ENCODE data around the gene TMEM169. TPM values are rescaled to one million over a fixed set of nuclear protein-coding genes. Genes with fewer than 3 reads are reported as not detected.

The TMEM169 gene
- total and polyA plus RNA-seq, 2 donors (not counting 1 experiment from before 2014, with no cell fraction given) = 0.28 to 0.84 TPM

GRCh38 chr2:216142540-216142939 lies 60.8 kb downstream of the TMEM169 start:
- Mint-ChIP-seq H3K4me1 (no peaks in the 10 kb centered on the region), H3K9me3 (ENCODE audit: insufficient read depth) (no peaks in the 10 kb centered on the region), H3K27me3 (no peaks in the 10 kb centered on the region), H3K27ac (no peak overlapping the region), H3K4me3 (no peak overlapping the region)
- CTCF ChIA-PET = interaction anchor here (1.0 to 1.3 kb wide), 4 partner anchors 30 to 108 kb away, joined by 3 to 4 read pairs (median 3); partner anchors contain the start of gene XRCC5
- Histone ChIP-seq H2AFZ (ENCODE audit: insufficient read depth, low read depth, low read length, poor library complexity, severe bottlenecking) (no peak overlapping the region), H3K27ac (ENCODE audit: low read length in 2 of 2) (no peak overlapping the region), H3K4me2 (replicated peaks; ENCODE audit: low read depth, low read length, poor library complexity, severe bottlenecking) (no peak overlapping the region), H3K4me1 (ENCODE audit: control insufficient read depth in 2 of 2, insufficient read depth in 2 of 2, low read length in 2 of 2) (no peaks in the 10 kb centered on the region), H3K27me3 (replicated peaks in 1 of 4; ENCODE audit: control extremely low read depth in 1 of 4, control insufficient read depth in 3 of 4, insufficient read depth in 4 of 4, low read length in 3 of 4) (no peaks in the 10 kb centered on the region), H3K9me3 (ENCODE audit: control extremely low read depth in 1 of 3, control insufficient read depth in 2 of 3, insufficient read depth in 1 of 3, low read length in 2 of 3) (no peaks in the 10 kb centered on the region), H3K79me2 (ENCODE audit: control insufficient read depth, insufficient read depth, low read length) (peaks cover 32% of the 10 kb centered on the region), H4K20me1 (ENCODE audit: control insufficient read depth, insufficient read depth, low read length, poor library complexity, severe bottlenecking) (peaks cover 11% of the 10 kb centered on the region), H3K4me3 (ENCODE audit: control extremely low read depth in 1 of 5, extremely low read depth in 1 of 5, insufficient read depth in 1 of 5, low read depth in 2 of 5, low read length in 4 of 5) (no peak overlapping the region), H3K9ac (ENCODE audit: low read length) (no peak overlapping the region), H3K36me3 (replicated peaks in 1 of 2; ENCODE audit: control extremely low read depth in 1 of 2, control insufficient read depth in 1 of 2, extremely low read depth in 1 of 2, insufficient read depth in 2 of 2, low read length in 1 of 2) (peaks cover 35 to 88% of the 10 kb centered on the region in 2 experiments)
- ATAC-seq (ENCODE audit: low read depth) = no peak
- intact Hi-C loops (cut with micrococcal nuclease) = no loop called here
- WGBS (ENCODE audit: insufficient coverage) = no CpG with 5 or more reads among the region's 1 CpG
- POLR2A ChIA-PET = no interaction called here
- TF ChIP-seq CTCF (IDR thresholded peaks at IDR 0.05) (no peak), EZH2 (IDR thresholded peaks at IDR 0.05; ENCODE audit: borderline replicate concordance, insufficient read depth, low read depth, low read length, poor library complexity, severe bottlenecking) (no peak)
- DNase-seq = no peak

- H3K4me3 ChIP-seq (ENCODE audit: control extremely low read depth in 1 of 5, extremely low read depth in 1 of 5, insufficient read depth in 1 of 5, low read depth in 2 of 5, low read length in 4 of 5) = no peak overlapping the region
Measured at GRCh38 chr2:216144372-216144771, 62.7 kb downstream of the TMEM169 start.

More at GRCh38 chr2:216144372-216144771, 62.7 kb downstream of the TMEM169 start:
- POLR2A ChIA-PET = no interaction called here
- 100% methylated on average over 1 of the region's 1 CpG for WGBS (ENCODE audit: insufficient coverage)
- no peak overlapping the region for H3K27ac ChIP-seq (ENCODE audit: low read length in 2 of 2)
- Mint-ChIP-seq H3K9me3 (ENCODE audit: insufficient read depth) (no peaks in the 10 kb centered on the region), H3K27me3 (no peaks in the 10 kb centered on the region), H3K4me3 (no peak overlapping the region), H3K27ac (no peak overlapping the region), H3K4me1 (no peaks in the 10 kb centered on the region)
- H2AFZ ChIP-seq (ENCODE audit: insufficient read depth, low read depth, low read length, poor library complexity, severe bottlenecking) = no peak overlapping the region
- H4K20me1 ChIP-seq (ENCODE audit: control insufficient read depth, insufficient read depth, low read length, poor library complexity, severe bottlenecking) = peaks cover 8% of the 10 kb centered on the region
- peaks cover 31 to 89% of the 10 kb centered on the region in 2 experiments for H3K36me3 ChIP-seq (replicated peaks in 1 of 2; ENCODE audit: control extremely low read depth in 1 of 2, control insufficient read depth in 1 of 2, extremely low read depth in 1 of 2, insufficient read depth in 2 of 2, low read length in 1 of 2)
- no peak overlapping the region for H3K4me2 ChIP-seq (replicated peaks; ENCODE audit: low read depth, low read length, poor library complexity, severe bottlenecking)
- intact Hi-C loops (cut with micrococcal nuclease) = no loop called here
- no peaks in the 10 kb centered on the region for H3K4me1 ChIP-seq (ENCODE audit: control insufficient read depth in 2 of 2, insufficient read depth in 2 of 2, low read length in 2 of 2)
- peaks cover 29% of the 10 kb centered on the region for H3K79me2 ChIP-seq (ENCODE audit: control insufficient read depth, insufficient read depth, low read length)
- CTCF ChIA-PET = interaction anchor here (1.0 to 1.3 kb wide), 2 partner anchors 11 to 16 kb away, joined by 3 to 4 read pairs; no protein-coding TSS in a partner anchor
- H3K9me3 ChIP-seq (ENCODE audit: control extremely low read depth in 1 of 3, control insufficient read depth in 2 of 3, insufficient read depth in 1 of 3, low read length in 2 of 3) = no peaks in the 10 kb centered on the region
- no peak overlapping the region for H3K9ac ChIP-seq (ENCODE audit: low read length)
- ATAC-seq (ENCODE audit: low read depth) (no peak), DNase-seq (no peak)
- TF ChIP-seq EZH2 (IDR thresholded peaks at IDR 0.05; ENCODE audit: borderline replicate concordance, insufficient read depth, low read depth, low read length, poor library complexity, severe bottlenecking) (no peak), CTCF (IDR thresholded peaks at IDR 0.05) (no peak)
- no peaks in the 10 kb centered on the region for H3K27me3 ChIP-seq (replicated peaks in 1 of 4; ENCODE audit: control extremely low read depth in 1 of 4, control insufficient read depth in 3 of 4, insufficient read depth in 4 of 4, low read length in 3 of 4)
